GM18507 (cell line): ENCODE data around the gene PON2.

ENCODE experiments used
- DNase-seq: peaks from one replicate; pipeline ENCODE4 v3.0.0; 2011; ENCODE audit warnings: low read depth; ENCODE audit not compliant: insufficient read length; ENCODE audit errors: extremely low spot score
- FAIRE-seq: peaks from 2 replicates; lab custom pipeline; 2011; peaks lifted over from hg19 to GRCh38; lab: Jason Lieb, UNC

Gene PON2

DNA sequence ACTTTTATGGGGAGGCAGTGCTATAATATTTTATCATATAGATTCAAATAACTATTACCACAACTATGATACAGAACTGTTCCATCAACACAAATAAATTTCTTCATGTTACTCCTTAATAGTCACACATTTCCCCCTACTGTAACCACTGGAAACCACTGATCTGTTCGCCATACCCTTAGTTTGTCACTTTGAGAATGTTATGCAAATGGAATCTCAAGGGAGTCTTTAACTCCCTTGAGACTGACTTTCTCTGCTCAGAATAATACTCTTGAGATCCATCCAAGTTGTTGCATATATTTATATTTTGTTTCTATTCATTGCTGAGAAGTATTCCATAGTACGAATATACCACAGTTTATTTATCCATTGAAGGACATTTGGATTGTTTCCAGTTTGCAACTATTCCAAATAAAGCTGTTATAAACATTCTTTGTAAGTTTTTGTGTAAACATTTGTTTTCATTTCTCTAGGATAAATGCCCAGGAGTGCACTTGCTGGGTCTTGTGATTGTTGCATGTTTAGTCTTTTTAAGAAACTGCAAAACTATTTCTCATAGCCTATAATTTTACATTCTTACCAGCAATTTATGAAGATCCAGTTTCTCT is 19.7 kb upstream of the PON2 start:
- DNase-seq: no peak
- FAIRE-seq: peak; percentile 24

DNA sequence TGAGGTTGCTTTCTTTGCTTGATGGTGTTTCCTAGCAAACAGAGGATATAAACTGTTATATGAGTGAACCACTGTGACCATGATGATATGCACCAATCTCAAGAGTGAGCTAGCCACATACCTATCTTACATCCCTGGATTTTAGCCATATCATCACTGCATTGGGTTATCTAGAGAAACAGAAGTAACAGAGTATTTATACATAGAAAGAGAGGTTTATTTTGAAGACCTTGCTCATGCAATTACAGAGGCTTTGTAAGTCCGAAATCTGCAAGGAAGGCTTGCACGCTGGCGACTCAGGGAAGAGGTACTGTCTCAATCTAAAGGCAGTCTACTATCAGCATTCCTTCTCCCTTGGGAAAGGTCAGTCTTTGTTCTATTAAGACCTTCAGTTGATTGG is 11.8 kb upstream of the PON2 start:
- DNase-seq: no peak
- no peak for FAIRE-seq

DNA sequence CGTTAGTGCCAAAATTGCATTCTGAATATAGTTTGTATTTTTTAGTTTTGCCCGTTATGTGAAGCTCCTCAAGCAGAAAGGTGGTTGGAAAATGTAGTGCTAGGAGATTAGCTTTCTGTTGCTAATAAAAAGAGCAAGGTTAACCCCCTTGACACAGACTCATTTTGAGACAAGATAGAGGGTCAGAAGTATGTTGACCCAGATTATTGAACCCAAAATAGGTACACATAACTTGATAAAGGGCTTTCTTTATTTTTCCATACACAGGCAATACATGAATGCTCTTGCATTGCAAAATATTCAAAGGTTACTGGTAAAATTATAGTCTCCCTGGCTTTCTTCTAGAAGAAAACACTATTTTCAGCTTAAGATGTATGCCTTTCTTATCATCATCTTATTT is 10.0 kb upstream of the PON2 start:
- no peak for FAIRE-seq
- no peak for DNase-seq

DNA sequence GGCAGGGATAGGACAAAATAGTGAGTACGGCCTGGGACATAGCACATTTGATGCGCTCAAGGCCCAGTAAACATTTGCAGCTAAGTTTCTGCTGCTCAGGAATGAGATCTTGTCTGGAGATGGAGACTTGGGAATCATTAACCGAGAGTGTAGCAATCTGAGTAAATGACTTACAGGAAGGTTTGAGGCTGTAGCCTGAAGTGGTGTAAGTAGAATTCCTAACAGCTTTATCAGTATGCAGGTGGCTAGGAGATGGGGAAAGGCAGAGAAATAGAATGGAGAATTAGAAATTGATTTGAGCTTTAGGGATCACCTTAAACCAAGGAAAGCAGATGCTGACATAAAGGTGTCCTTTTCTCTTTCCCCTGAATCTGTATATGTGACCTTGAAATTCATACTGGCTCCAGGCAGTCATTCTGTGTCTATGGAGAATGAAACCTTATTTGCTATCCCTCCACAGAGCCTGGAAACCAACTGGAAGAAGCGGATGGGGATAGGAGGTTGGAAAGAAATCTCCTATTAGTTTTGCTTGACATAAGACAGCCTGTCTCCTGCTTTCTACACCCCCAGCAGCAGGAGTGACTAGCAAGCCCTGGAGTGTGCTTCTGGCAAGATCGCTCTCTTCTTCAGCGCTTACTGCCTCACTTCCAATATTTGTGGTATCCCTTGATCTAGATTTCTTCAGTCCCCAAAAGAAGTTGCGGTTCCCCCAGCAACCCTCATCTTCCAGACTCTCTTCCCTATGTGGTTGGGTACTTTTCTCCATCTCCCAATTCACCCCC is 6.4 kb upstream of the PON2 start:
- DNase-seq (no peak), FAIRE-seq (no peak)

DNA sequence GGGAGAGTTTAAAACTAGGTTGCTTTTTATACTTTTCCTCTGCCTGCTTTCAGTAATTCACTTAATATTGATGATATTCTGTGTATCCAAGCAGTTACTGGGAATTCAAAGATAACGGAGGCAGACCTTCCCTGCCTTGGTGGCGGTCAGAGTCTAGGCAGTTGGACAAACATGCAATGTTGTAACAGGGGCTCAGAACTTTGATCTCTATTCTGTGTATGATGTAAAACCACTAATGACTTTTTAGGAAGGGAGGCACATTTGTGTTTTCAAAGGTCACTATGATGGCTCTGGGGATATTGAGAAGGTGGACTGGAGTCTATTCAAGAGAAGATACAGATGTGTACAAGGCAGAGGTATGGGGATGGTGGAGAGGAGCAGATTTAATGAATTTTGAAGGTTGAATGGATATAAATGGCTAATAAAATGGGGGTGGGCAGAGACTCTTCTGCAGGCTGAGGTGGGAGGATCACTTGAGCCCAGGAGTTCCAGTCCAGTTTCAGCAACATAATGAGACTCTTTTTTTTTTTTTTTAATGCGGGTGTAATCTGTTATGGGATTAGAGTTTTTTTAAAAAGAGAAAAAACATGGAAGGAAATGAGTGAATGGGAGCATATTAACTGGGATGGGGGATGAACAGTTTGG is 5.7 kb upstream of the PON2 start:
- DNase-seq: no peak
- FAIRE-seq: no peak

DNA sequence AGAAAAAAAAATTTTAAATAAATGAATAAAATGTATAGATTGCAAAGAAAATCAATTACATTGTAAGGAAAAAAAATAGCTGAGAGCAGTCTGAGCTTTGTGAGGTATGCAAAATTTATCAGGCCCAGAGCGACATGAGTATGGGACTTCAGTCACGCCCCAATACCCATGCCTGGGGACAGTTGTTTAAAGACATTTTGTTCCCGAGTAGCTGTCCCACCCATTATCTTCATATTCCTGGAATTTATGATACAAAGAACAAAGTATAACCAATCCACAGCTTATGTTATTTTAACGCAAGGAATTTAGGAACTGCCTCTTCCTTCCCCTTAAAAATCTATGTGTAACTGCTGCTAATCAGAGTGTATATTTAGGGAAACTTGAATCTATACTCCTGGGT is 1.6 kb upstream of the PON2 start:
- no peak for FAIRE-seq

DNA sequence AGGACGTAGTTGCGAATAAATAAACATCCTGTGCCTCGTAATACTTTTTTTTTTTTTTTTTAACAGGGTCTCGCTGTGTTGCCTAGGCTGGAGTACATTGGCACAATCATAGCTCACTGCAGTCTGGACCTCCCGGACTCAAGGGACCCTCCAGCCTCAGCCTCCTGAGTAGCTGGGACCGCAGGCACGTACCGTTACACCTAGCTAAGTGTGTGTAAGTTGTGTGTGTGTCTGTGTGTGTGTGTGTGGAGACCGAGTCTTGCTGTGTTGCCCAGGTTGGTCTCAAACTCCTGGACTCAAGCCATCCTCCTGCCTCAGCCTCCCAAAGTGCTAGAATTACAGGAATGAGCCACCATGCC is 573 bp upstream of the PON2 start:
- FAIRE-seq (no peak), DNase-seq (no peak)

More for the DNA sequence above, 1.6 kb upstream of the PON2 start:
- no peak for DNase-seq

DNA sequence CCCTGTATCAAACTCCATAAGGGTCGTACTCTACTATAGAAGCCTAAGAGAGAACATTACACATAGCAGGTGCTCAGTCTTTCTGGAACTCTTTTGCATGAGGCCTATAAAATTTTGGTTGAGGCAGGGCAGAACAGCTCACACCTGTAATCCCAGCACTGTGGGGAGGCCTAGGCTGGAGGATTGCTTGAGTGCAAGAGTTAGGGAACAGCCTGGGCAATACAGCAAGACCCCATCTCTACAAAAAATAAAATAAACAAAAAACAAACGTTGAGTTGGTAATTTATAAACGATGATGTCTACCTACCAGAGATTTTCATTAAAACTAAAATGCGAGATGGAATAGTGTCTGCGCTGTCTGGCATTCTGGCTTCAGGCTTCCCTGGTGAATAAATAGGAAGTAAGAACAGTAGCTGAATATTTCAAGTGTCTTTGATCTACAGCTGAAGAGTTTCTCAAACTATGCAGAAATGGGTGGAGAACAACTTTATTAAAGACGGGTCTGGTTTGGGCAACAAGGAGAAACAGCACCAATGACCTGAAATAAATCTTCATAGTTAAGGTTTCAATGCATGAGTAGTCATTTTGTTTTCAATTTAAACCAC is 774 bp downstream of the PON2 start:
- FAIRE-seq: no peak
- no peak for DNase-seq

DNA sequence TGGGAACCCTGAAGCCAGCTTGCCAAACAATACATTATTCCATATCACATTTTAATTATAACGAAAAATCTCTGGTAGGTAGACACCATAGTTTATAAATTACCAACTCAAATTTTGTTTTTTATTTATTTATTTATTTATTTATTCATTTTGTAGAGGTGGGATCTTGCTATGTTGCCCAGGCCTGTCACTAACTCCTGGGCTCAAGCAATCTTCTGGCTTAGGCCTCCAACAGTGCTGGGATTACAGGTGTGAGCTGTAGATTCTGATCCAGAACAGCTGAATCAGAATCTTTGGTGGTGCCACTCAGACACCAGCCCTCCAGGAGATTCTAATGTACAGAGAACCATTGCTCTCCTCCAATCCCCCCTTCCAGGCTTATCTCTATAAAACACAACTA is 1.7 kb downstream of the PON2 start:
- FAIRE-seq (no peak), DNase-seq (no peak)

DNA sequence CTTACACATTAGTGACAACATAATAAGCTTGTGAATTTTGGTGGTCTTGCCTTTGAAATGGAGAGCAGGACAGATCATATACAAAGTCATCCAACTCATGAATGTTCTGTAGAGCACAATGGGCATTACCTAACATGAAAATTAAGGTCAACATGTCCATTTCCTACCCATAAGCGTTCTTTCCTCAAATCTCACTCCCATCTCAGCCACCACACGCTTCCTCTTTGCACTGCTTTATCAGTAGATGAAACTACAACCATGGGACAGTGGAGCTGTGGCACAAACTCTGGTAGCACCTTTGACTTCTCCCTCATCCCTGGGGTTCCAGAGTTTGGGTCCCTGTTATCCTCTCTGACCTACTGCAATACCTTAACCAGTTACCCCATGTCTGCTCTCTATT is 2.2 kb downstream of the PON2 start:
- DNase-seq (no peak), FAIRE-seq (no peak)

DNA sequence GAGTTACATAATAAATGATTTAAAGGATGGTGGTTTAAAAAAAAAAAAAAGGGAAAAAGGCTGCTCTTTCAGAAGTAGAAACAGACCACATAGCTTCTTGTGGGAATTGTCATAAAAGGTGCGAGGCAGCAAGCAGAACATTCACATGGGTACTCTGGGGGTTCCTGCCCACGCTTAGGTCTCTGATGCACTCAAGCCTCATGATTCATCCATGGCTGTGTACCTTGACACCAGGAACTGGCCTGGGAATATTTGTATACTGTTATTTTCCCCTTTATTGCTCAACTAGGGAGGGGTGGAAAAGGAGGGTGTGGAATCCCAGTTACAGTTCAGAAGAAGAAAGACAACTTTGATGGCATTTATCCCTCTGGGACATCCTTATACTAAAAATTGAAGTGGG is 4.0 kb downstream of the PON2 start:
- no peak for FAIRE-seq
- no peak for DNase-seq

DNA sequence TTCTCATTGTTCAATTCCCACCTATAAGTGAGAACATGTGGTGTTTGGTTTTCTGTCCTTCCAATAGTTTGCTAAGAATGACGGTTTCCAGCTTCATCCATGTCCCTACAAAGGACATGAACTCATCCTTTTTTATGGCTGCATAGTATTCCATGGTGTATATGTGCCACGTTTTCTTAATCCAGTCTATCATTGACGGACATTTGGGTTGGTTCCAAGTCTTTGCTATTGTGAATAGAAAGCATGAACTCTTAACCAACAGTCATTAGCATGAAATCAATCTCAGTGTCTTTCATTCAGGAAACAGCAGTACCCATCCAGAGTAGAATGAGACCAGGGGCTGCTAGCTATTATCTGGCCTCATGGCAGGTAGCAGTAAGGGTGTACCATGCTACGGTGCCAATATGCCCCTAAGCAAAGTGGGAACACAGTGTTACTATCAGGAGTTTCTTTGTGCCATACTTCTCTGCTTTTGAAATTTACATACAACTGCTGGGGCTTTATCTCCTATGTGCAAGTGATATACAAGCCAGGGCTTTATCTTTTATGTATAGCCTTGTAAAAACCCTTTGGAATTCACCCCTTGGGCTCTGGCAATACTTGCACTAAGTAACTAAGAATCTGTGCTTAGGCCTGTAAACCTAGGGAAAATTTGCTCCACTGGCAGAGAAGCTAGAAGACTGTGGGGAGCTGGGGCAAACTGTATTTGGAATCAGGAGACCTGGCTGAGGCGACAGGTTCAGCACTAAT is 5.4 kb downstream of the PON2 start:
- FAIRE-seq: no peak
- no peak for DNase-seq

DNA sequence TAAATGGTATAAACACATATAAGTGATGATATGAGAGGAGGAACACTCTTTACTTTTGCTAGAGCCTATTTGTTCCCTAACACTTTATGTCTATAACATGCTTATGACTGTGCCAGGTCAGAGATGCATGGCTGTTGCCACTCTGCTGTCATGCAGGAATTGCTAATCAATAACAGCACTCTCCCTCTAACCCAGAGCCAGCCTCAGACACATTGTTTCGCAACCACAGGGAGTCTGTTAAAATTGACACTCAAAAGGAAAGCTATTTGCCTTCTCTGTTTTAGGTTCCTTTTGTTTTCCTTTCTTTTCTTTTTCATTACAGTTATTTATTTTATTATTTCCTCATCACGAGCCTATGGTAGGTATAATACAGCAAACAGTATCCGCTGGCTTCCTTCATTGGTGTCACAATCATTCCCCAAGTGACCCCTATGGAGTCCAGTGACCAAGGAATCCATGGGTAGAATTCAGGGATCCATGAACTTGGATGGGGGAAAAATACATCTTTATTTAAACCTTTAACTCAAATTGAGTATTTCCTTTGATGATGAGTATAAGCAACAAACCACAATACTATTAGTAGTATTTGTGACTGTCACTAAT is 6.8 kb downstream of the PON2 start:
- no peak for DNase-seq
- FAIRE-seq: no peak

DNA sequence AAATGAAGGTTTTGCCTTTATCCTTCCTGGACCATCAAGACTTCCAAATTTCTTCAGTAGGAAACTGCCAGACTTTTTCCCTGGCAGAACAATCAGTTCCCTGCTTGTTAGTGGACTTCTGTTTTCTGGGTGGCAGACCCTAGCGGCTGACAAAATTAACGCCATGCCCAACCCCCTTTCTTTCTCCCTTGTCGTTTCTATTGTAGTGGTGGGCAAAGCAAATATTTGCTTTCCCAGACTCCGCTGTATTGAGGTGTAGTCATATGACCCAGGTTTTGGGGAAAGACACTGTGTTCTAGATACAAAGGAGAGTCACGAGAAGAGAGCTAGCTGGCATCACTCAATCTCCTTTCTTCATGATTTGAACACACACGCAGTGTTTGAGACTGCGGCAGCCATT is 7.7 kb downstream of the PON2 start:
- FAIRE-seq: no peak

DNA sequence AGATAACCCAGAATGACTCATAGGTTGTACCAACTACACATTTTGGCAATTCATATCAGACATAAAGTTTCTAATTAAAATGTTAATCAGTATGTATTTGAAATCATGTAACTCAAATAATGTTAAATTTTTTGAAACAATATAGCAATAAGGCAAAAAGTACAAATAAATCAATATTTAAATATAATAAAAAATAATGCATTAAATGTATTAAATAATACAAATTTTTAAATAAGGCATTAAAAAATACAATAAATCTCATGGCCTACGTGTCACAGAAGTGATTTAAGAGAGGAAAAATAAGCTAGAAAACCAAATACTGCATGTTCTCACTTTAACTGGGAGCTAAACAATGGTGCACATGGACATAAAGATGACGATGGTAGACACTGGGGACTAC is 9.1 kb downstream of the PON2 start:
- FAIRE-seq (no peak), DNase-seq (no peak)

More for the DNA sequence above, 7.7 kb downstream of the PON2 start:
- no peak for DNase-seq

DNA sequence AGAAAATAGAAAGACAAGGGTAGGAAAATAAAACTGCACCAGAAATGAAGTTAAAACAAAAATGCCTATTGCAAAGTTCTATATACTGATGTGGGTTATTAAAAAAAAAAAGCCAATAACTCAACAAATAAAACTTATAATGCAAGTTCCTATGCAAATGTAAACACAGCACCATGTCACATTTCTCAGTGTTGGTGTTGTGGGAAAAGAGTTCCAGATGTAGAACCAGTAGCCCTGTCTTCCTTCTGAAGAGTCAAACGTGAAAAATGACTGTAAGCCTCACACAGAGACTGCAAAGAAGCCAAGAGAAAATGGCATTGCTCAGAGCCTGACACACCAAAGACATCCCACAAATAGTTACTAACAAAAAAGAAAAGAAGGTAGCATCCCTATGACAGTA is 10.1 kb downstream of the PON2 start:
- DNase-seq: no peak
- FAIRE-seq: no peak

DNA sequence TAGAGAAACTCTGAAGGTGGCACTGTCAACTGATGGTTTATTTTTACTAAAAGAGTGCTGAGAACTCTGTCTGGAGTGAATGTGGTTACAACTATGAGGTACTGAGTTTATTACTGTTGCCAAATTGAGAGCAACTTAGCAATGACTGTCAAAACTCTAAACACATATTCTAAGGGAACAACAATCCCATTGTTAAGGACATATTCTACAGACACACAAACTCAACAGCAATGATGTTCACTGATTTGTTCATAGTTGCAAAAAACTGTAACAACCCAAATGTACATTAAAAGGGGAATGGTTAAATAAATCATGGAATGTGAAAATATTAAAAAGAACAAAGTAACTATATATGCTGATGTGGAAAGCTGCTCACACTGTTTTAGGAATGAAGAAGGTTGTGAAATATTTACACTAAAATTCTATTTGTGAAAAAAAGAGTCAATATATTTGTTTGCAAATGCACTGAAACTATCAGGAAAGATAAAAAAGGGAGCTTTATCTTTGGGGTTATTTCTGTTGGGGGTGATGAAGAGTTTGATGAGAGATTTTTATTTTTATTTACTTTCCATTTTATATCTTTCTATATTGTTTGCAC is 12.9 kb downstream of the PON2 start:
- peak; percentile 31 for FAIRE-seq
- no peak for DNase-seq

DNA sequence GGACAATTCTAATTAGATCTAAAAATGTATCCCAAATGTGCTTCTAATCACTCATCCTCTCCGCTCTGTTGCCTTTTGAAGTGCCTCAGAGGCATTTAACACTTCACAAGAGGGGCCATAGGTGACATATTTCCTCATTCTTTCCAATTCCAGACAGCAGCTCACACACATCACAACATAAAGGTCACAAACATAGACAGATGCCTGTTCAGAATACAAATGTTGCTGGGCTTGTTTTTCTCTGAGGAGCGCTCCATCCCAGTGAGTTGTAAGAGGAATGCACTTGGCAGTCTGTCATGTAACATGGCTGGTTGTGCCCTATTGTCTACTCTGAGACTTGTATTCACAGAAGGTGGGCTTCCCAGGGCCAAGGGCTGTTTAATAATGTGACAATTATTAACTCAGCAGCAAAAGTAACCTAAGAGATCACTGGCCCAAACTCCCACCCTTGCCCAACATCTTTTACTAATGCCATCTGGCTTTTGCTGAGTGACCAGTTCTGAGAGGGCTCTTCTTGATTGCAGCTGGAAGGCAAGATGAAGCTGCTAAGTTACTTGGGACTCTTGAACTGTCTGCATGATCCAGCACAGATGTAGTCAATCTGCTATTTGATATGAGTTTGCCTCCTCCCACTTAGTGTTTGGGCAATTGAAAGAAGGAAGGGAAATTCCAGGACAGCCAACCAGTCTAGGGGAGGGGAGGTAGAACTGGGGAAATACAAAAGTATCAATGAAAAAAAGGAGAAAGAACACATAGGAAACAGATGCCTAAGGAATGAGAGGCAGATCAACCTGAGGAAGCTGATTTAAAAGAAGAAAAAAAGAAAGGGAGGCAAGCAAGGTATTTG is 13.6 kb downstream of the PON2 start:
- FAIRE-seq (no peak), DNase-seq (no peak)
